Calu3 (cell line): Measurements from ENCODE around the gene PPL. TPM values are rescaled to one million over a fixed set of nuclear protein-coding genes. Genes with fewer than 3 reads are reported as not detected.
"Not testable (repeated sequence)": the region's sequence is repeated elsewhere in the genome, so short reads cannot be mapped to it uniquely, and the experiment has no call there.

Experiments used
- BruUV-seq: library from RNA; stranded (reverse); fragments of 400-500 nt; replicated peaks from 2 replicates; lab custom pipeline; 2021; lab: Mats Ljungman, UMichigan
- CTCF ChIA-PET: fragments of 300-600 bp; sonication (Branson Sonifier 250); formaldehyde crosslinking; loops from one replicate; lab custom pipeline; 2022; ENCODE audit warnings: antibody characterized with exemption; lab: Charles Lee
- DNase-seq: peaks from one replicate; pipeline ENCODE4 v3.0.0; 2022
- H3K27ac Mint-ChIP-seq: one replicate; pipeline ENCODE4 v1.8.0; 2022; ENCODE audit warnings: mixed read lengths; ENCODE audit not compliant: unreplicated experiment
- H3K27me3 Mint-ChIP-seq: one replicate; pipeline ENCODE4 v1.8.0; 2022; ENCODE audit warnings: mixed read lengths; ENCODE audit not compliant: unreplicated experiment
- H3K36me3 Mint-ChIP-seq: one replicate; pipeline ENCODE4 v1.8.0; 2022; ENCODE audit warnings: mild to moderate bottlenecking, moderate library complexity, mixed read lengths; ENCODE audit not compliant: insufficient read depth, unreplicated experiment
- H3K4me1 Mint-ChIP-seq: one replicate; pipeline ENCODE4 v1.8.0; 2022; ENCODE audit warnings: mild to moderate bottlenecking, low read depth, mixed read lengths; ENCODE audit not compliant: unreplicated experiment
- H3K4me3 Mint-ChIP-seq: one replicate; pipeline ENCODE4 v1.8.0; 2022; ENCODE audit warnings: mild to moderate bottlenecking, low read depth, moderate library complexity, mixed read lengths; ENCODE audit not compliant: unreplicated experiment
- H3K9me3 Mint-ChIP-seq: one replicate; pipeline ENCODE4 v1.8.0; 2022; ENCODE audit warnings: low read depth, mixed read lengths; ENCODE audit not compliant: unreplicated experiment
- intact Hi-C: fragments of 100-400 bp; cut with micrococcal nuclease; formaldehyde crosslinking; loops from one replicate; pipeline ENCODE4 v1.10.0; 2022; ENCODE audit not compliant: unreplicated experiment
- total RNA-seq: library from RNA; stranded (reverse); gene quantifications from 2 replicates; pipeline ENCODE4 v1.2.3, GENCODE V29; 2022
- TF ChIP-seq, protein P1 (sequence below): fragments of 200-600 bp; IDR thresholded peaks from one replicate; pipeline ENCODE4 v1.8.0; 2022; ENCODE audit warnings: antibody characterized with exemption; ENCODE audit not compliant: unreplicated experiment

Gene PPL
- total RNA-seq, 1 experiment from 2014 or later = 75.0 TPM

DNA sequence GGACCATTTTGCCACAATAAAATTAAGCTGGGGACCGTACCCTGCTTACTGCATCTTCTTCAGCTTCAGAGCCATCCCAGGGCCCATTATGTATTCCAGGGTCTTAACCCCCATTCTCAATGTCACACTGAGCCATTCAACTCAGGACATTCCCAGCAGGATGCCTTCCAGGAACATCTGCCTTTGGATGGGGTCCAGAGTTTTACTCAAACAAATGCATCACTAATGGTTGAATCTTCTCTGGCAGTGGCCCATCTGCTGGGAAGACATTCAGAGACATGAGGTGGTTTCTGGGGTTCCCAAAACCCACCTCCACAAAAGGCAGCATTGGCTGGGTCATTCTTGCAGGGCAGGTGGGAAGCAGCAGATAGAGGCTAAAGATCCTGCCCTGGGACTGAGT lies 17.8 kb upstream of the PPL start:
- peaks cover 16% of the 10 kb centered on the region for H3K36me3 Mint-ChIP-seq
- CTCF ChIA-PET = no interaction called here
- DNase-seq = no peak
- TF ChIP-seq, protein P1, sequence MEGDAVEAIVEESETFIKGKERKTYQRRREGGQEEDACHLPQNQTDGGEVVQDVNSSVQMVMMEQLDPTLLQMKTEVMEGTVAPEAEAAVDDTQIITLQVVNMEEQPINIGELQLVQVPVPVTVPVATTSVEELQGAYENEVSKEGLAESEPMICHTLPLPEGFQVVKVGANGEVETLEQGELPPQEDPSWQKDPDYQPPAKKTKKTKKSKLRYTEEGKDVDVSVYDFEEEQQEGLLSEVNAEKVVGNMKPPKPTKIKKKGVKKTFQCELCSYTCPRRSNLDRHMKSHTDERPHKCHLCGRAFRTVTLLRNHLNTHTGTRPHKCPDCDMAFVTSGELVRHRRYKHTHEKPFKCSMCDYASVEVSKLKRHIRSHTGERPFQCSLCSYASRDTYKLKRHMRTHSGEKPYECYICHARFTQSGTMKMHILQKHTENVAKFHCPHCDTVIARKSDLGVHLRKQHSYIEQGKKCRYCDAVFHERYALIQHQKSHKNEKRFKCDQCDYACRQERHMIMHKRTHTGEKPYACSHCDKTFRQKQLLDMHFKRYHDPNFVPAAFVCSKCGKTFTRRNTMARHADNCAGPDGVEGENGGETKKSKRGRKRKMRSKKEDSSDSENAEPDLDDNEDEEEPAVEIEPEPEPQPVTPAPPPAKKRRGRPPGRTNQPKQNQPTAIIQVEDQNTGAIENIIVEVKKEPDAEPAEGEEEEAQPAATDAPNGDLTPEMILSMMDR = no peak
- no peak overlapping the region for H3K27ac Mint-ChIP-seq
- intact Hi-C loops = loop anchor here (10.0 kb wide), 2 partner anchors 140 to 220 kb away; partner anchors contain the start of genes ANKS3, DNAAF8 and EEF2KMT
- H3K4me3 Mint-ChIP-seq = no peak overlapping the region
- H3K27me3 Mint-ChIP-seq = peaks cover 18% of the 10 kb centered on the region
- no peaks in the 10 kb centered on the region for H3K9me3 Mint-ChIP-seq
- peaks cover 18% of the 10 kb centered on the region for H3K4me1 Mint-ChIP-seq
- no TSS peak for BruUV-seq

- not testable (repeated sequence) for H3K27ac Mint-ChIP-seq, BruUV-seq, DNase-seq, H3K9me3 Mint-ChIP-seq, H3K36me3 Mint-ChIP-seq, H3K4me3 Mint-ChIP-seq, H3K27me3 Mint-ChIP-seq
- intact Hi-C loops = loop anchor here (10.0 kb wide), 2 partner anchors 143 to 217 kb away; partner anchors contain the start of genes ANKS3, DNAAF8 and EEF2KMT
- peaks cover 36% of the 10 kb centered on the region for H3K4me1 Mint-ChIP-seq
- CTCF ChIA-PET = interaction anchor here (0.7 kb wide), 1 partner anchor 216 kb away, joined by 4 read pairs; no protein-coding TSS in a partner anchor
Observed at GRCh38 chr16:4951583-4951982, 14.6 kb upstream of the PPL start.

DNA sequence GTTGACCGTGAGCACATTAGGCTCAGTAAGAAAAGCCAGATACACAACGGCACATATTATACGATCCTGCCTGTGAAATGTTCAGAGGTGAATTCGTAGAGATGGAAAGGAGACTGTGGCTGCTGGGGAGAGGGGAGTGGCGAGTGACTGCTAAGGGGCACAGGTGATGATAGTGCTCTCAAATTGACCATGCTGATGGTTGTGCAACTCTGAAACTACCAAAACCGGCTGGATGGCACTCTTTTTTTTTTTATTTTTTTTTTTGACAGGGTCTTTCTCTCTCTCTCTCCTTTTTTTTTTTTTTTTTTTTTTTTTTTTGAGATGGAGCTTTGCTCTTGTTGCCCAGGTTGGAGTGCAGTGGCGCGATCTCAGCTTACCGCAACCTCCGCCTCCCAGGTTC lies 13.0 kb upstream of the PPL start:
- Mint-ChIP-seq H3K4me1 (peaks cover 44% of the 10 kb centered on the region), H3K27me3 (no peaks in the 10 kb centered on the region), H3K4me3 (no peak overlapping the region), H3K9me3 (no peaks in the 10 kb centered on the region), H3K27ac (no peak overlapping the region), H3K36me3 (peaks cover 14% of the 10 kb centered on the region)
- no peak for DNase-seq
- CTCF ChIA-PET = interaction anchor here (0.6 kb wide), 1 partner anchor 28 kb away, joined by 3 read pairs; no protein-coding TSS in a partner anchor
- intact Hi-C loops = loop anchor here (10.0 kb wide), 2 partner anchors 145 to 215 kb away; partner anchors contain the start of genes ANKS3, DNAAF8 and EEF2KMT
- TF ChIP-seq, protein P1 = no peak
- BruUV-seq = no TSS peak

DNA sequence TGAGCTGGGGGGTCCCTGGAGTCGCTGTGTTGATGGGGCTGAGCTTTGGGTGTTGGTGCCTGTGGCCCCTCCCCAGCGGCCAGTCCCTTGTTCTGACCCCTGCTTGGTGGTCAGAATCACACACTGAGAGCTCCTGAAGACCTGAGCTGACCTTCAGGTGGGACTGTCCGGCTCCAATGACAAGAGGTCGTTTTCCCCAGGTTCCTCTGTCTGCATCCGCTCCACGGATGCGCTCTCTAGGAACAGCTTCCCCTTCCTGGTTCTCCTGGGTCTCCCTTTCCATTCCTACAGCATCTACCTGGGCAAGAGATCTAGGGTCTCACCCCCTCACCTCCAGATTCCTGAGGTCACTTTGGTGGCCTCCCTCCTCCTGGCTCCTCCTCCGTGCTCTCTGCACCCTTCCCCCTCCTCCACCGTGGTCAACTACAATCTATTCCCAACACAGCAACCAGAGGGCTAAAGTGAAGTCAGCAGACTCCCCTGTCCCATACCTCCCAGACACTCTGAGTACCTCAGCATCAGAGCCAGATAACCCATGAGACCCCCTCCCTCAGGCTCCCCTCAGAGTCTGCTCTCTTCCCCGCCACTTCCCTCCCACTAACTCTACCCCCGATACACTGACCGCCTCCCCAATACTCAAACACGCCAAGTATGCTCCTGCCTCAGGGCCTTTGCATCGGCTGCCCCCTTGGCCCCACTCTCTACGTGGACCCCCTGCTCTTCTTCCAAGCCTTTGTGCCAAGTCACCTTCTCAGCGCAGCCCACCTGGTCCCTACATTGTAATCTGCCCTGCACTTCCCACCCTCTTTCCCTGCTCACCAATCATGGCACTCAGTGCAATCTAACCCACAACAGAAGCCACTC lies 12.2 kb upstream of the PPL start:
- H3K27me3 Mint-ChIP-seq = no peaks in the 10 kb centered on the region
- intact Hi-C loops = no loop called here
- peaks cover 52% of the 10 kb centered on the region for H3K4me1 Mint-ChIP-seq
- no peak for DNase-seq
- H3K9me3 Mint-ChIP-seq = no peaks in the 10 kb centered on the region
- CTCF ChIA-PET = no interaction called here
- no peak overlapping the region for H3K27ac Mint-ChIP-seq
- H3K4me3 Mint-ChIP-seq = no peak overlapping the region
- peaks cover 22% of the 10 kb centered on the region for H3K36me3 Mint-ChIP-seq
- TF ChIP-seq, protein P1 = no peak
- BruUV-seq = no TSS peak
